WTC11 (cell line): ENCODE data around the gene STRN3. TPM values are rescaled to one million over a fixed set of nuclear protein-coding genes. Genes with fewer than 3 reads are reported as not detected.
A peak's percentile ranks its signal among the peaks of the same experiment; 100 is the strongest.
"Not testable (repeated sequence)": the region's sequence is repeated elsewhere in the genome, so short reads cannot be mapped to it uniquely, and the experiment has no call there.

Experiments
- ATAC-seq: fragments of 200-7000 bp; cut with Tn5 transposase; 2 replicates; pipeline ENCODE4 v1.10.0; 2021; ENCODE audit warnings: mild to moderate bottlenecking, moderate library complexity
- CTCF ChIA-PET: fragments of 300-600 bp; sonication (Branson Sonifier 250); formaldehyde crosslinking; loops from one replicate; lab custom pipeline; 2021; ENCODE audit warnings: antibody characterized with exemption; lab: Charles Lee
- POLR2A ChIA-PET: fragments of 350-600 bp; sonication (Branson Sonifier 250); formaldehyde crosslinking; loops from one replicate; lab custom pipeline; 2021; ENCODE audit warnings: antibody characterized with exemption; lab: Charles Lee
- DNase-seq: peaks from one replicate; pipeline ENCODE4 v3.0.0; 2021; ENCODE audit warnings: low spot score
- H3K27ac Mint-ChIP-seq: 2 replicates; pipeline ENCODE4 v1.8.0; 2021; ENCODE audit warnings: mixed read lengths
- H3K27me3 Mint-ChIP-seq: 2 replicates; pipeline ENCODE4 v1.8.0; 2021; ENCODE audit warnings: low read depth, mild to moderate bottlenecking, moderate library complexity, mixed read lengths
- H3K36me3 Mint-ChIP-seq: 2 replicates; pipeline ENCODE4 v1.8.0; 2021; ENCODE audit warnings: mixed read lengths
- H3K4me1 Mint-ChIP-seq: 2 replicates; pipeline ENCODE4 v1.8.0; 2022; ENCODE audit warnings: mixed read lengths
- H3K4me3 Mint-ChIP-seq: 2 replicates; pipeline ENCODE4 v1.8.0; 2021; ENCODE audit warnings: mild to moderate bottlenecking, moderate library complexity, mixed read lengths
- H3K9me3 Mint-ChIP-seq: 2 replicates; pipeline ENCODE4 v1.8.0; 2021; ENCODE audit warnings: mixed read lengths
- ATF1 ChIP-seq: sonication (generic); formaldehyde crosslinking; IDR thresholded peaks from 2 replicates; pipeline ENCODE4 v1.8.1; 2023; ENCODE audit warnings: mild to moderate bottlenecking, moderate library complexity, missing genetic modification reagents
- ATF3 ChIP-seq: sonication (generic); formaldehyde crosslinking; conservative IDR thresholded peaks from 2 replicates; pipeline ENCODE4 v1.8.1; 2022; ENCODE audit warnings: mild to moderate bottlenecking, missing genetic modification reagents
- E2F5 ChIP-seq: sonication (generic); formaldehyde crosslinking; IDR thresholded peaks from 2 replicates; pipeline ENCODE4 v1.8.1; 2022; ENCODE audit warnings: mild to moderate bottlenecking, moderate library complexity, missing genetic modification reagents
- FOXK1 ChIP-seq: sonication (generic); formaldehyde crosslinking; IDR thresholded peaks from 2 replicates; pipeline ENCODE4 v1.8.0; 2022; ENCODE audit warnings: mild to moderate bottlenecking, moderate library complexity, missing genetic modification reagents
- FOXP1 ChIP-seq: sonication (generic); formaldehyde crosslinking; IDR thresholded peaks from 2 replicates; pipeline ENCODE4 v1.8.0; 2022; ENCODE audit warnings: missing genetic modification reagents, mild to moderate bottlenecking, moderate library complexity, borderline replicate concordance
- GABPB1 ChIP-seq: sonication (generic); formaldehyde crosslinking; IDR thresholded peaks from 2 replicates; pipeline ENCODE4 v1.8.1; 2023; ENCODE audit warnings: mild to moderate bottlenecking, missing genetic modification reagents
- HMGA2 ChIP-seq: fragments of 250-450 bp; sonication (Bioruptor Pico); IDR thresholded peaks from 2 replicates; pipeline ENCODE4 v1.4.0; 2021; ENCODE audit warnings: mild to moderate bottlenecking, moderate library complexity
- JAZF1 ChIP-seq: fragments of 250-450 bp; sonication (Bioruptor Pico); IDR thresholded peaks from 2 replicates; pipeline ENCODE4 v1.9.0; 2021; ENCODE audit warnings: moderate library complexity, mild to moderate bottlenecking, inconsistent platforms
- NR1H2 ChIP-seq: sonication (generic); formaldehyde crosslinking; IDR thresholded peaks from 2 replicates; pipeline ENCODE4 v1.9.0; 2021; ENCODE audit warnings: mild to moderate bottlenecking, moderate library complexity, missing genetic modification reagents
- NR2C2 ChIP-seq: sonication (generic); formaldehyde crosslinking; IDR thresholded peaks from 2 replicates; pipeline ENCODE4 v1.8.0; 2022; ENCODE audit warnings: mild to moderate bottlenecking, missing genetic modification reagents
- SOX15 ChIP-seq: fragments of 250-450 bp; sonication (Bioruptor Pico); IDR thresholded peaks from 2 replicates; pipeline ENCODE4 v1.9.0; 2021; ENCODE audit warnings: mild to moderate bottlenecking
- ZBTB43 ChIP-seq: sonication (generic); formaldehyde crosslinking; IDR thresholded peaks from 2 replicates; pipeline ENCODE4 v1.8.1; 2023; ENCODE audit warnings: mild to moderate bottlenecking, missing genetic modification reagents
- ZNF121 ChIP-seq: sonication (generic); formaldehyde crosslinking; IDR thresholded peaks from 2 replicates; pipeline ENCODE4 v1.8.0; 2023; ENCODE audit warnings: missing genetic modification reagents
- ZNF317 ChIP-seq: sonication (generic); formaldehyde crosslinking; IDR thresholded peaks from 2 replicates; pipeline ENCODE4 v1.8.1; 2023; ENCODE audit warnings: low read depth, mild to moderate bottlenecking, moderate library complexity, missing genetic modification reagents, borderline replicate concordance
- ZNF423 ChIP-seq: fragments of 250-450 bp; sonication (Bioruptor Pico); IDR thresholded peaks from 2 replicates; pipeline ENCODE4 v2.1.2; 2022; ENCODE audit warnings: mild to moderate bottlenecking, moderate library complexity
- total RNA-seq: library from RNA; stranded (reverse); gene quantifications from 3 replicates; pipeline ENCODE4 v1.2.3, GENCODE V29; 2021
- TF ChIP-seq, protein P1 (sequence below): sonication (generic); formaldehyde crosslinking; IDR thresholded peaks from 2 replicates; pipeline ENCODE4 v1.8.0; 2023; ENCODE audit warnings: missing genetic modification reagents
- TF ChIP-seq, protein P2 (sequence below): fragments of 250-450 bp; sonication (Bioruptor Pico); IDR thresholded peaks from 2 replicates; pipeline ENCODE4 v1.9.0; 2021; ENCODE audit warnings: mild to moderate bottlenecking

Gene STRN3
- total RNA-seq, 1 experiment from 2014 or later, result 37.1 TPM

- ChIA-PET POLR2A (no interaction called here), CTCF (no interaction called here)
- ATAC-seq, result no peak
Observed at GRCh38 chr14:30906752-30907658, 119.2 kb downstream of the STRN3 start.

GRCh38 chr14:30903285-30904124 lies 122.7 kb downstream of the STRN3 start:
- H3K27ac Mint-ChIP-seq, result no peak overlapping the region
- peaks cover 17% of the 10 kb centered on the region for H3K36me3 Mint-ChIP-seq
- H3K4me3 Mint-ChIP-seq, result no peak overlapping the region
- H3K4me1 Mint-ChIP-seq, result no peaks in the 10 kb centered on the region
- H3K27me3 Mint-ChIP-seq, result no peaks in the 10 kb centered on the region
- no peak for ATAC-seq
- TF ChIP-seq ZNF121 (0 out of 2 replicates have a peak, but pooled peaks have one; percentile 14), GABPB1 (CRISPR knock-in tag) (peak; percentile 40; the same call in 1 of the 2 replicates), ATF1 (CRISPR knock-in tag) (no peak)
- TF ChIP-seq, all 79 proteins: peak for 2
- POLR2A ChIA-PET, result no interaction called here
- CTCF ChIA-PET, result no interaction called here
- DNase-seq, result no peak
- no peaks in the 10 kb centered on the region for H3K9me3 Mint-ChIP-seq

More at GRCh38 chr14:30906752-30907658, 119.2 kb downstream of the STRN3 start:
- Mint-ChIP-seq H3K36me3 (peaks cover 26% of the 10 kb centered on the region), H3K4me3 (no peak overlapping the region), H3K9me3 (no peaks in the 10 kb centered on the region), H3K27ac (no peak overlapping the region), H3K4me1 (no peaks in the 10 kb centered on the region), H3K27me3 (no peaks in the 10 kb centered on the region)
- TF ChIP-seq, protein P1, sequence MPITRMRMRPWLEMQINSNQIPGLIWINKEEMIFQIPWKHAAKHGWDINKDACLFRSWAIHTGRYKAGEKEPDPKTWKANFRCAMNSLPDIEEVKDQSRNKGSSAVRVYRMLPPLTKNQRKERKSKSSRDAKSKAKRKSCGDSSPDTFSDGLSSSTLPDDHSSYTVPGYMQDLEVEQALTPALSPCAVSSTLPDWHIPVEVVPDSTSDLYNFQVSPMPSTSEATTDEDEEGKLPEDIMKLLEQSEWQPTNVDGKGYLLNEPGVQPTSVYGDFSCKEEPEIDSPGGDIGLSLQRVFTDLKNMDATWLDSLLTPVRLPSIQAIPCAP (CRISPR knock-in tag), result no peak
- TF ChIP-seq NR2C2, result no peak
- TF ChIP-seq ATF3 (CRISPR knock-in tag), result no peak
- no peak for TF ChIP-seq NR1H2 (CRISPR knock-in tag)
- no peak for TF ChIP-seq FOXP1
- TF ChIP-seq, protein P2, sequence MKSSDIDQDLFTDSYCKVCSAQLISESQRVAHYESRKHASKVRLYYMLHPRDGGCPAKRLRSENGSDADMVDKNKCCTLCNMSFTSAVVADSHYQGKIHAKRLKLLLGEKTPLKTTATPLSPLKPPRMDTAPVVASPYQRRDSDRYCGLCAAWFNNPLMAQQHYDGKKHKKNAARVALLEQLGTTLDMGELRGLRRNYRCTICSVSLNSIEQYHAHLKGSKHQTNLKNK (CRISPR knock-in tag), result no peak
- no peak for TF ChIP-seq SOX15 (CRISPR knock-in tag)
- TF ChIP-seq JAZF1 (CRISPR knock-in tag), result no peak
- TF ChIP-seq ZBTB43 (CRISPR knock-in tag), result no peak
- TF ChIP-seq ZNF317 (CRISPR knock-in tag), result no peak
- TF ChIP-seq HMGA2, result no peak
- TF ChIP-seq FOXK1, result no peak
- no peak for TF ChIP-seq ZNF423 (CRISPR knock-in tag)
- TF ChIP-seq E2F5 (CRISPR knock-in tag), result no peak
- no peak for DNase-seq

GRCh38 chr14:30897121-30897520 lies 129.1 kb downstream of the STRN3 start:
- H3K9me3 Mint-ChIP-seq, DNase-seq, H3K4me1 Mint-ChIP-seq, H3K27me3 Mint-ChIP-seq, ATAC-seq, CTCF ChIA-PET, H3K27ac Mint-ChIP-seq, H3K4me3 Mint-ChIP-seq: not testable (repeated sequence)
- POLR2A ChIA-PET, result interaction anchor here (0.6 kb wide), 1 partner anchor 25 kb away, joined by 3 read pairs; no protein-coding TSS in a partner anchor
- H3K36me3 Mint-ChIP-seq, result peaks cover 16% of the 10 kb centered on the region
